GM12878 (cell line): ENCODE measurements around the gene ATP6V1A. TPM values are rescaled to one million over a fixed set of nuclear protein-coding genes. Genes with fewer than 3 reads are reported as not detected.
A peak's percentile ranks its signal among the peaks of the same experiment; 100 is the strongest.

Source experiments
- ATAC-seq: fragments of 200-7000 bp; cut with Tn5 transposase; 3 replicates; pipeline ENCODE4 v1.9.1; 2020; ENCODE audit warnings: mild to moderate bottlenecking, moderate library complexity
- BruUV-seq: library from RNA; stranded (reverse); fragments of 400-500 nt; replicated peaks from 2 replicates; lab custom pipeline; 2021; lab: Mats Ljungman, UMichigan
- CTCF ChIA-PET: fragments of 300-600 bp; sonication (Branson Sonifier 250); formaldehyde crosslinking; extraction: SDS; loops from one replicate; lab custom pipeline; 2021; ENCODE audit warnings: inconsistent platforms; lab: Yijun Ruan, JAX
- POLR2A ChIA-PET: fragments of 350-600 bp; formaldehyde crosslinking; extraction: SDS; loops from one replicate; lab custom pipeline; 2021; ENCODE audit warnings: inconsistent platforms; lab: Charles Lee
- RAD21 ChIA-PET: fragments of 300-600 bp; sonication (Branson Sonifier 250); formaldehyde crosslinking; loops from one replicate; lab custom pipeline; 2023; ENCODE audit warnings: antibody characterized with exemption; ENCODE audit not compliant: unreplicated experiment; lab: Charles Lee
- SMC1A ChIA-PET: fragments of 300-600 bp; sonication (Branson Sonifier 250); formaldehyde crosslinking; loops from one replicate; lab custom pipeline; 2023; ENCODE audit not compliant: unreplicated experiment, uncharacterized antibody; lab: Charles Lee
- DNase-seq: peaks from one replicate; pipeline ENCODE4 v3.0.0-alpha.2; 2011; ENCODE audit warnings: low read depth, low spot score
- FAIRE-seq: peaks from 3 replicates; lab custom pipeline; 2011; peaks lifted over from hg19 to GRCh38; lab: Jason Lieb, UNC
- H2AFZ ChIP-seq: 2 replicates; pipeline ENCODE4 v1.6.0; 2011; ENCODE audit warnings: low read depth, low read length, control low read depth; ENCODE audit not compliant: control insufficient read depth
- H3K27ac ChIP-seq: 2 replicates; pipeline ENCODE4 v1.5.1; 2011; ENCODE audit warnings: control low read depth; ENCODE audit not compliant: control insufficient read depth, insufficient read depth
- H3K27me3 ChIP-seq, 2 experiments: replicated peaks in 1 of 2; 2 replicates each; pipeline versions ENCODE4 v1.6.0 to v1.6.1; 2011; ENCODE audit warnings: low read length in 1 of 2; ENCODE audit not compliant: control insufficient read depth in 2 of 2, insufficient read depth in 2 of 2
- H3K36me3 ChIP-seq, 2 experiments: 2 replicates each; pipeline ENCODE4 v1.5.1; 2011; ENCODE audit warnings: low read length in 1 of 2; ENCODE audit not compliant: control insufficient read depth in 2 of 2, insufficient read depth in 2 of 2
- H3K4me1 ChIP-seq: 2 replicates; pipeline ENCODE4 v1.6.1; 2011; ENCODE audit warnings: mild to moderate bottlenecking, low read length, moderate library complexity, mixed read lengths; ENCODE audit not compliant: control insufficient read depth, insufficient read depth
- H3K4me2 ChIP-seq: 2 replicates; pipeline ENCODE4 v1.6.0; 2011; ENCODE audit warnings: control low read depth; ENCODE audit not compliant: control insufficient read depth, insufficient read depth
- H3K4me3 ChIP-seq: fragments of 200-600 bp; sonication (generic); 2 replicates; pipeline ENCODE4 v1.5.1; 2016
- H3K79me2 ChIP-seq: 2 replicates; pipeline ENCODE4 v1.6.0; 2011; ENCODE audit warnings: low read length; ENCODE audit not compliant: control insufficient read depth, insufficient read depth
- H3K9ac ChIP-seq: 2 replicates; pipeline ENCODE4 v1.8.0; 2011; ENCODE audit warnings: low read length, control low read depth, mixed read lengths; ENCODE audit not compliant: control insufficient read depth, insufficient read depth
- H3K9me3 ChIP-seq: replicated peaks from 3 replicates; pipeline ENCODE4 v1.5.1; 2011; ENCODE audit warnings: mild to moderate bottlenecking, low read length; ENCODE audit not compliant: control insufficient read depth, insufficient read depth
- H4K20me1 ChIP-seq: 2 replicates; pipeline ENCODE4 v1.6.0; 2011; ENCODE audit not compliant: control insufficient read depth, insufficient read depth
- ATF7 ChIP-seq: fragments of 450-650 bp; IDR thresholded peaks from 2 replicates; pipeline ENCODE4 v1.6.1; 2016; ENCODE audit warnings: low read depth, mild to moderate bottlenecking
- BCL11A ChIP-seq: IDR thresholded peaks from 2 replicates; pipeline ENCODE4 v1.6.1; 2011; ENCODE audit warnings: low read depth, low read length
- CBFB ChIP-seq: IDR thresholded peaks from 2 replicates; pipeline ENCODE4 v1.6.1; 2016; ENCODE audit warnings: antibody characterized with exemption, low read depth
- CEBPB ChIP-seq, 2 experiments: fragments of 150-350 bp in 1 of 2; IDR thresholded peaks; 2 replicates each; pipeline ENCODE4 v1.6.1; 2012 to 2014; ENCODE audit warnings: low read depth in 2 of 2, low read length in 2 of 2, borderline replicate concordance in 1 of 2, inconsistent platforms in 1 of 2
- CREB1 ChIP-seq: IDR thresholded peaks from 2 replicates; pipeline ENCODE4 v1.6.1; 2012; ENCODE audit warnings: low read depth, mild to moderate bottlenecking, inconsistent platforms
- DPF2 ChIP-seq: fragments of 450-650 bp; IDR thresholded peaks from 2 replicates; pipeline ENCODE4 v1.6.1; 2017; ENCODE audit warnings: mild to moderate bottlenecking
- EP300 ChIP-seq, 2 experiments: fragments of 150-350 bp in 1 of 2; IDR thresholded peaks; 2 replicates each; pipeline ENCODE4 v1.6.1; 2011 to 2012; ENCODE audit warnings: low read depth in 2 of 2, low read length in 2 of 2, borderline replicate concordance in 1 of 2, improper control_type of control experiment in 1 of 2, inconsistent platforms in 1 of 2; ENCODE audit not compliant: control insufficient read depth in 1 of 2
- FOXM1 ChIP-seq: IDR thresholded peaks from 2 replicates; pipeline ENCODE4 v1.6.1; 2012; ENCODE audit warnings: low read depth, mild to moderate bottlenecking, inconsistent platforms, low read length, moderate library complexity
- IKZF2 ChIP-seq, 2 experiments: fragments of 450-650 bp; IDR thresholded peaks; 2 replicates each; pipeline ENCODE4 v1.6.1; 2017; ENCODE audit warnings: mild to moderate bottlenecking in 2 of 2, moderate library complexity in 2 of 2
- MTA2 ChIP-seq: fragments of 450-650 bp; IDR thresholded peaks from 2 replicates; pipeline ENCODE4 v1.6.1; 2016; ENCODE audit warnings: low read depth, mild to moderate bottlenecking, moderate library complexity
- NR2F1 ChIP-seq: fragments of 450-650 bp; conservative IDR thresholded peaks from 2 replicates; pipeline ENCODE4 v1.6.1; 2017; ENCODE audit warnings: mild to moderate bottlenecking
- PML ChIP-seq: IDR thresholded peaks from 2 replicates; pipeline ENCODE4 v1.6.1; 2012; ENCODE audit warnings: low read length, inconsistent platforms
- RFX5 ChIP-seq: IDR thresholded peaks from 2 replicates; pipeline ENCODE4 v1.6.1; 2011; ENCODE audit warnings: low read depth, low read length, improper control_type of control experiment
- RUNX3 ChIP-seq: IDR thresholded peaks from 2 replicates; pipeline ENCODE4 v1.6.1; 2012; ENCODE audit warnings: low read length, inconsistent platforms
- TCF3 ChIP-seq: IDR thresholded peaks from 2 replicates; pipeline ENCODE4 v1.6.1; 2012; ENCODE audit warnings: low read depth, mild to moderate bottlenecking, low read length, borderline replicate concordance; ENCODE audit not compliant: insufficient read depth
- TCF7 ChIP-seq: IDR thresholded peaks from 2 replicates; pipeline ENCODE4 v1.6.1; 2014; ENCODE audit warnings: antibody characterized with exemption, borderline replicate concordance
- ZBED1 ChIP-seq: IDR thresholded peaks from 2 replicates; pipeline ENCODE4 v1.6.1; 2016; ENCODE audit warnings: borderline replicate concordance
- ZNF384 ChIP-seq: IDR thresholded peaks from 2 replicates; pipeline ENCODE4 v1.6.1; 2012; ENCODE audit warnings: low read depth, mild to moderate bottlenecking, low read length, improper control_type of control experiment, borderline replicate concordance
- WGBS: methylation state at CpG from one replicate; pipeline ENCODE4 v1.1.6; 2016; ENCODE audit warnings: low lambda C conversion rate; ENCODE audit not compliant: insufficient replicate concordance, insufficient coverage; ENCODE audit errors: missing lambda C conversion rate; 5-methylcytosine and 5-hydroxymethylcytosine counted together
- in situ Hi-C: fragments of 300-500 bp; cut with MboI; formaldehyde crosslinking; loops from 9 replicates; pipeline ENCODE4 v1.14.3; 2018; ENCODE audit warnings: mixed read lengths
- intact Hi-C: fragments of 100-400 bp; cut with micrococcal nuclease; formaldehyde crosslinking; loops from one replicate; pipeline ENCODE4 v1.14.2; 2022; ENCODE audit not compliant: unreplicated experiment
- polyA plus RNA-seq, 11 experiments: library from polyadenylated mRNA; depleted of rRNA in 4 of 11; unstranded in 6 of 11; stranded (reverse) in 5 of 11; fragments of >200 nt; fragmentation: Nextera tagmentation in 4 of 11; fragmentation: Illumina TruSeq in 1 of 11; extraction: Ambion mirVana in 4 of 11; extraction: Trizol in 1 of 11; gene quantifications; 1 replicate in 1 of 11; 2 replicates in 10 of 11; pipeline versions ENCODE4 v1.2.1 to v1.2.3, GENCODE V29; 2011 to 2016; ENCODE audit warnings: inconsistent platforms in 2 of 11, missing spikeins in 2 of 11, low read depth in 1 of 11
- total RNA-seq, 4 experiments: library from RNA; depleted of rRNA in 3 of 4; stranded (reverse); fragments of >200 nt in 3 of 4; fragmentation: Illumina TruSeq in 1 of 4; extraction: Trizol in 1 of 4; gene quantifications; 2 replicates each; pipeline versions ENCODE4 v1.2.1 to v1.2.3, GENCODE V29; 2013 to 2021
- TF ChIP-seq, protein P1 (sequence below): fragments of 450-650 bp; IDR thresholded peaks from 2 replicates; pipeline ENCODE4 v1.6.1; 2016; ENCODE audit warnings: mild to moderate bottlenecking
- TF ChIP-seq, protein P2 (sequence below): fragments of 450-650 bp; formaldehyde crosslinking; IDR thresholded peaks from 2 replicates; pipeline ENCODE4 v1.5.0; 2022; ENCODE audit warnings: mild to moderate bottlenecking, missing genetic modification characterization

Gene ATP6V1A
- total and polyA plus RNA-seq, 10 of the 15 experiments (the other 5 are each of a cell fraction or from before 2014, with no cell fraction given): 22.4 to 65.8 (median 47.7) TPM

DNA sequence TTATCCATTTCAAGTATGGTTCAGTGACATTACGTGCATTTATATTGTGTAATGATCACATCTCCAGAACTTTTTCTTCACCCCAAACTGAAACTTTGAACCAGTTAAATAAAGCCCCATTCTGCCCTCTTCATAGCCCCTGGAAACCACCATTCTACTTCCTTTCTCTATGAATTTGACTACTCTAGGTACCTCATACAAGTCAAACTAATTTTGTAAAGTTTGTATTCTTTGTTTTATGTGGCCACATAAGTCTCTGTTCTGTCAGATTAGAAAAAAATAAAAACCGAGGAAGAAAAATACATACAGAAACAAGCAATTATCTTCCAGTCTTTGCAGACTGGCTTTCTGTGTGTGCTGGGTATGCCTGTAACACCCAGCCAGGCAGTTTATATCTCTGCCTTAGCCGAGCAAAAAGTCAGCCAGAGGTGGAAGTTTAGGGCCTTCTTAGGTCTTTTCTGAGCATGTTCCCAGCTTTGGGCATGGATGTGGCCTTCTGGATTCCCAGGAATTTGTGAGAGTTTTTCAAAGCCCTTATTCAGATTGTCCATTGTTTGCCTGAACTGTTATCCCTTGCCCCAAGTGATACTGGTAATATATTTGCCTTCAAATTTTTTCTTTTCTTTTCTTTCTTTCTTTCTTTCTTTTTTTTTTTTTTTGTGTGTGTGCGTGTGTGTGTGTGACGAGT is 85.8 kb downstream of the ATP6V1A start:
- no peaks in the 10 kb centered on the region; the same call in 2 of the 3 replicates for H3K9me3 ChIP-seq
- H3K27ac ChIP-seq: peak overlapping the region; percentile 71
- peak overlapping the region; percentile 41; the same call in 1 of the 2 replicates for H3K4me2 ChIP-seq
- no peak overlapping the region for H3K9ac ChIP-seq
- in situ Hi-C loops (no loop called here), intact Hi-C loops (loop anchor here (10.0 kb wide), 1 partner anchor 298 kb away; the partner anchor contains the start of gene SIDT1)
- no peaks in the 10 kb centered on the region for H4K20me1 ChIP-seq
- RAD21 ChIA-PET: no interaction called here
- CTCF ChIA-PET: interaction anchor here (1.2 to 3.7 kb wide), 5 partner anchors 12 to 90 kb away, joined by 3 to 17 read pairs (median 4); no protein-coding TSS in a partner anchor
- 6% methylated on average over 3 of the region's 5 CpGs for WGBS
- peaks cover 50% of the 10 kb centered on the region for H3K4me1 ChIP-seq
- no TSS peak for BruUV-seq
- no peaks in the 10 kb centered on the region for H3K27me3 ChIP-seq
- POLR2A ChIA-PET: interaction anchor here (0.7 kb wide), 1 partner anchor 372 kb away, joined by 3 read pairs; no protein-coding TSS in a partner anchor
- peak; percentile 69 for ATAC-seq
- H3K4me3 ChIP-seq: no peak overlapping the region
- DNase-seq: peak; percentile 47
- H3K36me3 ChIP-seq: no peaks in the 10 kb centered on the region
- no peak for FAIRE-seq
- H3K79me2 ChIP-seq: no peaks in the 10 kb centered on the region
- H2AFZ ChIP-seq: no peak overlapping the region
- SMC1A ChIA-PET: interaction anchor here (1.0 kb wide), 1 partner anchor 99 kb away, joined by 3 read pairs; no protein-coding TSS in a partner anchor
- TF ChIP-seq RUNX3 (peak; percentile 91), DPF2 (0 out of 2 replicates have a peak, but pooled peaks have one; percentile 38), CREB1 (peak; percentile 32; the same call in 1 of the 2 replicates), ZBED1 (0 out of 2 replicates have a peak, but pooled peaks have one; percentile 24), TCF3 (no peak), NR2F1 (peak; percentile 67), MTA2 (peak; percentile 52), CEBPB (IDR thresholded peaks at IDR 0.05; ENCODE audit: borderline replicate concordance in 1 of 2, low read depth in 2 of 2, low read length in 2 of 2) (0 out of 4 replicates have a peak, but pooled peaks of 1 of the 2 experiments have one; percentile 46), PML (peak; percentile 44; the same call in 1 of the 2 replicates), FOXM1 (peak; percentile 84), ZNF384 (peak; percentile 57; the same call in 1 of the 2 replicates), CBFB (peak; percentile 45; the same call in 1 of the 2 replicates), RFX5 (no peak), IKZF2 (IDR thresholded peaks at IDR 0.05) (peak in 1 of 2 experiments; percentile 56; a peak in 1 of 4 replicates), BCL11A (0 out of 2 replicates have a peak, but pooled peaks have one; percentile 55), TCF7 (peak; percentile 71), EP300 (IDR thresholded peaks at IDR 0.05; ENCODE audit: borderline replicate concordance in 1 of 2, control insufficient read depth in 1 of 2, low read depth in 2 of 2, low read length in 2 of 2) (peak; percentile 50 to 59; a peak in 2 of 4 replicates), ATF7 (peak; percentile 59; the same call in 1 of the 2 replicates)
- TF ChIP-seq, protein P1, sequence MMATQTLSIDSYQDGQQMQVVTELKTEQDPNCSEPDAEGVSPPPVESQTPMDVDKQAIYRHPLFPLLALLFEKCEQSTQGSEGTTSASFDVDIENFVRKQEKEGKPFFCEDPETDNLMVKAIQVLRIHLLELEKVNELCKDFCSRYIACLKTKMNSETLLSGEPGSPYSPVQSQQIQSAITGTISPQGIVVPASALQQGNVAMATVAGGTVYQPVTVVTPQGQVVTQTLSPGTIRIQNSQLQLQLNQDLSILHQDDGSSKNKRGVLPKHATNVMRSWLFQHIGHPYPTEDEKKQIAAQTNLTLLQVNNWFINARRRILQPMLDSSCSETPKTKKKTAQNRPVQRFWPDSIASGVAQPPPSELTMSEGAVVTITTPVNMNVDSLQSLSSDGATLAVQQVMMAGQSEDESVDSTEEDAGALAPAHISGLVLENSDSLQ: no peak
- TF ChIP-seq, protein P2, sequence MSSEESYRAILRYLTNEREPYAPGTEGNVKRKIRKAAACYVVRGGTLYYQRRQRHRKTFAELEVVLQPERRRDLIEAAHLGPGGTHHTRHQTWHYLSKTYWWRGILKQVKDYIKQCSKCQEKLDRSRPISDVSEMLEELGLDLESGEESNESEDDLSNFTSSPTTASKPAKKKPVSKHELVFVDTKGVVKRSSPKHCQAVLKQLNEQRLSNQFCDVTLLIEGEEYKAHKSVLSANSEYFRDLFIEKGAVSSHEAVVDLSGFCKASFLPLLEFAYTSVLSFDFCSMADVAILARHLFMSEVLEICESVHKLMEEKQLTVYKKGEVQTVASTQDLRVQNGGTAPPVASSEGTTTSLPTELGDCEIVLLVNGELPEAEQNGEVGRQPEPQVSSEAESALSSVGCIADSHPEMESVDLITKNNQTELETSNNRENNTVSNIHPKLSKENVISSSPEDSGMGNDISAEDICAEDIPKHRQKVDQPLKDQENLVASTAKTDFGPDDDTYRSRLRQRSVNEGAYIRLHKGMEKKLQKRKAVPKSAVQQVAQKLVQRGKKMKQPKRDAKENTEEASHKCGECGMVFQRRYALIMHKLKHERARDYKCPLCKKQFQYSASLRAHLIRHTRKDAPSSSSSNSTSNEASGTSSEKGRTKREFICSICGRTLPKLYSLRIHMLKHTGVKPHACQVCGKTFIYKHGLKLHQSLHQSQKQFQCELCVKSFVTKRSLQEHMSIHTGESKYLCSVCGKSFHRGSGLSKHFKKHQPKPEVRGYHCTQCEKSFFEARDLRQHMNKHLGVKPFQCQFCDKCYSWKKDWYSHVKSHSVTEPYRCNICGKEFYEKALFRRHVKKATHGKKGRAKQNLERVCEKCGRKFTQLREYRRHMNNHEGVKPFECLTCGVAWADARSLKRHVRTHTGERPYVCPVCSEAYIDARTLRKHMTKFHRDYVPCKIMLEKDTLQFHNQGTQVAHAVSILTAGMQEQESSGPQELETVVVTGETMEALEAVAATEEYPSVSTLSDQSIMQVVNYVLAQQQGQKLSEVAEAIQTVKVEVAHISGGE (CRISPR knock-in tag): no peak
